Endodermal cell (in vitro differentiated cells): ENCODE data around the gene ITGA4. TPM values are rescaled to one million over a fixed set of nuclear protein-coding genes. Genes with fewer than 3 reads are reported as not detected.

Source experiments
- DNase-seq: peaks from one replicate; pipeline ENCODE4 v3.0.0-alpha.2; 2017
- H3K27ac ChIP-seq: 2 replicates; pipeline ENCODE4 v1.5.1; 2013; ENCODE audit warnings: mild to moderate bottlenecking, low read depth, low read length, moderate library complexity
- H3K27me3 ChIP-seq: 2 replicates; pipeline ENCODE4 v1.6.1; 2013; ENCODE audit warnings: mild to moderate bottlenecking, low read length, moderate library complexity; ENCODE audit not compliant: insufficient read depth, control insufficient read depth, poor library complexity, severe bottlenecking
- H3K36me3 ChIP-seq: 2 replicates; pipeline ENCODE4 v1.7.0; 2013; ENCODE audit warnings: mild to moderate bottlenecking, low read length, moderate library complexity; ENCODE audit not compliant: control insufficient read depth, insufficient read depth
- H3K4me1 ChIP-seq: one replicate; pipeline ENCODE4 v1.7.0; 2013; ENCODE audit warnings: low read length; ENCODE audit not compliant: control insufficient read depth, insufficient read depth
- H3K4me3 ChIP-seq: 2 replicates; pipeline ENCODE4 v1.5.1; 2013; ENCODE audit warnings: mild to moderate bottlenecking, low read length, moderate library complexity
- H3K9ac ChIP-seq: 2 replicates; pipeline ENCODE4 v1.6.1; 2013; ENCODE audit warnings: mild to moderate bottlenecking, low read length, moderate library complexity; ENCODE audit not compliant: poor library complexity, severe bottlenecking; ENCODE audit errors: extremely low read depth
- H3K9me3 ChIP-seq: 2 replicates; pipeline ENCODE4 v1.6.1; 2013; ENCODE audit warnings: mild to moderate bottlenecking, low read length, moderate library complexity; ENCODE audit not compliant: control insufficient read depth
- H3K27ac Mint-ChIP-seq: 2 replicates; pipeline ENCODE4 v1.8.0; 2020; ENCODE audit warnings: mixed read lengths
- H3K27me3 Mint-ChIP-seq: 2 replicates; pipeline ENCODE4 v1.8.0; 2021; ENCODE audit warnings: mild to moderate bottlenecking, mixed read lengths; ENCODE audit not compliant: insufficient read depth
- H3K36me3 Mint-ChIP-seq: 2 replicates; pipeline ENCODE4 v1.8.0; 2020; ENCODE audit warnings: low read depth, mixed read lengths
- H3K4me1 Mint-ChIP-seq: 2 replicates; pipeline ENCODE4 v1.8.0; 2020; ENCODE audit warnings: mixed read lengths
- H3K4me3 Mint-ChIP-seq: 2 replicates; pipeline ENCODE4 v1.8.0; 2020; ENCODE audit warnings: mild to moderate bottlenecking, moderate library complexity, mixed read lengths
- H3K9me3 Mint-ChIP-seq: 2 replicates; pipeline ENCODE4 v1.8.0; 2020; ENCODE audit warnings: mild to moderate bottlenecking, mixed read lengths
- CTCF ChIP-seq: fragments of 200-600 bp; sonication (generic); conservative IDR thresholded peaks from 2 replicates; pipeline ENCODE4 v1.5.0; 2021; ENCODE audit warnings: antibody characterized with exemption, mild to moderate bottlenecking
- WGBS, 2 experiments: methylation state at CpG; one replicate each; pipeline versions ENCODE4 v1.1.5 to v1.1.7; 2013; ENCODE audit warnings: missing lambda C conversion rate in 2 of 2, mixed read lengths in 1 of 2; ENCODE audit not compliant: insufficient coverage in 1 of 2, insufficient read length in 1 of 2; 5-methylcytosine and 5-hydroxymethylcytosine counted together
- total RNA-seq, 2 donors: library from RNA; stranded (reverse); fragmentation: NEBNext Ultra II Directional in 1 of 2; extraction: Animal tissue kit (Norgen Biotek cat#: 25700) in 1 of 2; gene quantifications; 2 replicates in 1 of 2; 3 replicates in 1 of 2; pipeline ENCODE4 v1.2.1, GENCODE V29; 2021

The ITGA4 gene
- total RNA-seq, 2 donors from 2014 or later, result 1.3 to 2.4 TPM

- H3K9me3 ChIP-seq, result peaks cover 4% of the 10 kb centered on the region
- no peaks in the 10 kb centered on the region for H3K27me3 ChIP-seq
- Mint-ChIP-seq H3K36me3 (no peaks in the 10 kb centered on the region), H3K4me1 (no peaks in the 10 kb centered on the region), H3K27ac (no peak overlapping the region), H3K9me3 (peaks cover 4% of the 10 kb centered on the region), H3K27me3 (no peaks in the 10 kb centered on the region), H3K4me3 (no peak overlapping the region)
- DNase-seq, result no peak
- H3K27ac ChIP-seq, result no peak overlapping the region
- no peak overlapping the region for H3K4me3 ChIP-seq
- H3K4me1 ChIP-seq, result no peaks in the 10 kb centered on the region
- no peak for TF ChIP-seq CTCF
- H3K9ac ChIP-seq, result no peak overlapping the region
- 100% methylated on average over 1 to 2 of the region's 2 CpGs for WGBS, 2 experiments
- no peaks in the 10 kb centered on the region for H3K36me3 ChIP-seq
These were observed 79.5 kb downstream of the ITGA4 start for GRCh38 chr2:181536730-181537129.

GRCh38 chr2:181540421-181540820 lies 83.2 kb downstream of the ITGA4 start:
- no peaks in the 10 kb centered on the region for H3K27me3 ChIP-seq
- H3K4me3 Mint-ChIP-seq, result no peak overlapping the region
- no peak overlapping the region for H3K27ac ChIP-seq
- no peak overlapping the region for H3K27ac Mint-ChIP-seq
- no peak overlapping the region for H3K4me3 ChIP-seq
- H3K9me3 Mint-ChIP-seq, result peaks cover 4% of the 10 kb centered on the region
- H3K36me3 Mint-ChIP-seq, result no peaks in the 10 kb centered on the region
- DNase-seq, result no peak
- peaks cover 4% of the 10 kb centered on the region for H3K9me3 ChIP-seq
- no peaks in the 10 kb centered on the region for H3K27me3 Mint-ChIP-seq
- H3K4me1 ChIP-seq, result no peaks in the 10 kb centered on the region
- no peak overlapping the region for H3K9ac ChIP-seq
- no peak for TF ChIP-seq CTCF
- no peaks in the 10 kb centered on the region for H3K36me3 ChIP-seq
- 86 to 94% methylated on average over 4 of the region's 4 CpGs for WGBS, 2 experiments
- no peaks in the 10 kb centered on the region for H3K4me1 Mint-ChIP-seq

GRCh38 chr2:181542170-181542569 lies 85.0 kb downstream of the ITGA4 start:
- H3K9me3 Mint-ChIP-seq, result peaks cover 4% of the 10 kb centered on the region
- no peak overlapping the region for H3K4me3 Mint-ChIP-seq
- no peak overlapping the region for H3K4me3 ChIP-seq
- no peak overlapping the region for H3K27ac ChIP-seq
- H3K36me3 Mint-ChIP-seq, result no peaks in the 10 kb centered on the region
- H3K27ac Mint-ChIP-seq, result no peak overlapping the region
- no peaks in the 10 kb centered on the region for H3K36me3 ChIP-seq
- no peak for TF ChIP-seq CTCF
- no peaks in the 10 kb centered on the region for H3K27me3 Mint-ChIP-seq
- no peak overlapping the region for H3K9ac ChIP-seq
- no peaks in the 10 kb centered on the region for H3K4me1 ChIP-seq
- WGBS, 2 experiments, result 90 to 100% methylated on average over 2 of the region's 2 CpGs
- no peak for DNase-seq
- H3K27me3 ChIP-seq, result no peaks in the 10 kb centered on the region
- no peaks in the 10 kb centered on the region for H3K4me1 Mint-ChIP-seq
- peaks cover 4% of the 10 kb centered on the region for H3K9me3 ChIP-seq
